ENCODE measurements around the gene FAM169A.

Gene FAM169A

GRCh38 chr5:74772359-74772758 is 93.8 kb downstream of the FAM169A start:
- H3K9ac ChIP-seq (ENCODE audit: low read length), result no peak overlapping the region
- TF ChIP-seq CTCF (IDR thresholded peaks at IDR 0.05; ENCODE audit: low read length), result no peak
- no peak for TF ChIP-seq EZH2 (IDR thresholded peaks at IDR 0.05; ENCODE audit: borderline replicate concordance, low read length)
- H2AFZ ChIP-seq (ENCODE audit: low read length), result no peak overlapping the region
- H3K4me2 ChIP-seq (ENCODE audit: low read length), result no peak overlapping the region
- H3K27me3 ChIP-seq (ENCODE audit: insufficient read depth, low read length), result no peaks in the 10 kb centered on the region
- no peak overlapping the region for H3K4me3 ChIP-seq (ENCODE audit: low read depth, low read length, poor library complexity, severe bottlenecking)
- H3K36me3 ChIP-seq (ENCODE audit: insufficient read depth, low read length), result peaks cover 73% of the 10 kb centered on the region
- no peaks in the 10 kb centered on the region for H3K9me2 ChIP-seq (ENCODE audit: low read depth, low read length)
- peaks cover 11% of the 10 kb centered on the region for H3K4me1 ChIP-seq (ENCODE audit: insufficient read depth, low read length, severe bottlenecking)
- H3K9me3 ChIP-seq (ENCODE audit: low read length), result no peaks in the 10 kb centered on the region
- H3K27ac ChIP-seq (ENCODE audit: low read depth, low read length, poor library complexity, severe bottlenecking), result no peak overlapping the region
- H4K20me1 ChIP-seq (ENCODE audit: insufficient read depth, low read length), result no peaks in the 10 kb centered on the region
- peaks cover 13% of the 10 kb centered on the region for H3K79me2 ChIP-seq (ENCODE audit: insufficient read depth, low read length)
- no peaks in the 10 kb centered on the region for H3F3A ChIP-seq (ENCODE audit: insufficient read depth, low read length)

DNA sequence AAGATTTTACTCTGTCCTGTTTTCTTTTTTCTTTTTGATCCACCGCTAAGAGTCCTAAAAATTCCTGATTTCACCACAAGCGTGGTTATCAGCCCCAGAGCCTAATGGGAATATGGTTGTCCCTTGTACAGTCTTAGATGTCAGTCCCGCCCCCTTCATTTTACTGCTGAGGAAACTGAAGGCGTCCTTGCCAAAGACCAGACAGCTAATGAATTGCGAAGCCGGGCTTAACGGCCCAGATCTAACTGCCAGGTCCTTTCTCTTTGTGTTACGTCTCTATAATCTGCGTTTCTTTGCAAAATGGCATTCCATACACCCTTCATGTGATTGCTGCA is 98.6 kb downstream of the FAM169A start:
- no peaks in the 10 kb centered on the region for H3K27me3 ChIP-seq (ENCODE audit: insufficient read depth, low read length)
- no peak overlapping the region; the same call in 1 of the 2 replicates for H2AFZ ChIP-seq (ENCODE audit: low read length)
- peak overlapping the region; percentile 86 for H3K4me2 ChIP-seq (ENCODE audit: low read length)
- no peaks in the 10 kb centered on the region for H3F3A ChIP-seq (ENCODE audit: insufficient read depth, low read length)
- H3K36me3 ChIP-seq (ENCODE audit: insufficient read depth, low read length), result peaks cover 47% of the 10 kb centered on the region
- peak overlapping the region; percentile 95 for H3K4me3 ChIP-seq (ENCODE audit: low read depth, low read length, poor library complexity, severe bottlenecking)
- no peaks in the 10 kb centered on the region for H3K9me3 ChIP-seq (ENCODE audit: low read length)
- TF ChIP-seq EZH2 (IDR thresholded peaks at IDR 0.05; ENCODE audit: borderline replicate concordance, low read length) (no peak), CTCF (IDR thresholded peaks at IDR 0.05; ENCODE audit: low read length) (no peak)
- no peaks in the 10 kb centered on the region; the same call in 1 of the 2 replicates for H4K20me1 ChIP-seq (ENCODE audit: insufficient read depth, low read length)
- H3K9ac ChIP-seq (ENCODE audit: low read length), result peak overlapping the region; percentile 94
- H3K79me2 ChIP-seq (ENCODE audit: insufficient read depth, low read length), result peaks cover 46% of the 10 kb centered on the region
- peaks cover 34% of the 10 kb centered on the region for H3K4me1 ChIP-seq (ENCODE audit: insufficient read depth, low read length, severe bottlenecking)
- H3K27ac ChIP-seq (ENCODE audit: low read depth, low read length, poor library complexity, severe bottlenecking), result peak overlapping the region; percentile 49
- H3K9me2 ChIP-seq (ENCODE audit: low read depth, low read length), result no peaks in the 10 kb centered on the region

- Histone ChIP-seq H3K4me1 (ENCODE audit: insufficient read depth, low read length, severe bottlenecking) (peaks cover 34% of the 10 kb centered on the region), H3K9me3 (ENCODE audit: low read length) (no peaks in the 10 kb centered on the region), H3F3A (ENCODE audit: insufficient read depth, low read length) (peaks cover under 1% of the 10 kb centered on the region; the same call in 1 of the 2 replicates), H3K4me2 (ENCODE audit: low read length) (peak within 1 kb of the TSS; percentile 86), H3K79me2 (ENCODE audit: insufficient read depth, low read length) (peaks cover 46% of the 10 kb centered on the region), H3K4me3 (ENCODE audit: low read depth, low read length, poor library complexity, severe bottlenecking) (peak within 1 kb of the TSS; percentile 95), H3K9ac (ENCODE audit: low read length) (peak within 1 kb of the TSS; percentile 94), H3K9me2 (ENCODE audit: low read depth, low read length) (no peaks in the 10 kb centered on the region), H3K27ac (ENCODE audit: low read depth, low read length, poor library complexity, severe bottlenecking) (peak within 1 kb of the TSS; percentile 62), H4K20me1 (ENCODE audit: insufficient read depth, low read length) (no peaks in the 10 kb centered on the region; the same call in 1 of the 2 replicates), H3K27me3 (ENCODE audit: insufficient read depth, low read length) (no peaks in the 10 kb centered on the region), H2AFZ (ENCODE audit: low read length) (peak within 1 kb of the TSS; percentile 44), H3K36me3 (ENCODE audit: insufficient read depth, low read length) (peaks cover 47% of the 10 kb centered on the region)
- TF ChIP-seq CTCF (IDR thresholded peaks at IDR 0.05; ENCODE audit: low read length), result no peak
- no peak for TF ChIP-seq EZH2 (IDR thresholded peaks at IDR 0.05; ENCODE audit: borderline replicate concordance, low read length)
Measured at GRCh38 chr5:74766849-74767578, 99.2 kb downstream of the FAM169A start, which contains the start of the genes GFM2 and NSA2. Gene GFM2 (minus strand): TSS chr5:74767117. CDS start chr5:74763742, 3,375 bp downstream. Gene NSA2 (plus strand): TSS chr5:74767249. CDS start chr5:74767361, 112 bp downstream.

Data from OCI-LY1 (cell line).